AG20443 (cell line): ENCODE results near the gene ANKRD30B.
"Not testable (repeated sequence)": the region's sequence is repeated elsewhere in the genome, so short reads cannot be mapped to it uniquely, and the experiment has no call there.

ENCODE experiments used
- DNase-seq: peaks from one replicate; pipeline ENCODE4 v3.0.0; 2012; ENCODE audit warnings: low spot score, mixed read lengths

Gene ANKRD30B

DNA sequence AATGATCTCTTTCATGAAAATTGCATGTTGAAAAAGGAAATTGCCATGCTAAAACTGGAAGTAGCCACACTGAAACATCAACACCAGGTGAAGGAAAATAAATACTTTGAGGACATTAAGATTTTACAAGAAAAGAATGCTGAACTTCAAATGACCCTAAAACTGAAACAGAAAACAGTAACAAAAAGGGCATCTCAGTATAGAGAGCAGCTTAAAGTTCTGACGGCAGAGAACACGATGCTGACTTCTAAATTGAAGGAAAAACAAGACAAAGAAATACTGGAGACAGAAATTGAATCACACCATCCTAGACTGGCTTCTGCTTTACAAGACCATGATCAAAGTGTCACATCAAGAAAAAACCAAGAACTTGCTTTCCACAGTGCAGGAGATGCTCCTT is 103.6 kb downstream of the ANKRD30B start:
- not testable (repeated sequence) for DNase-seq

DNA sequence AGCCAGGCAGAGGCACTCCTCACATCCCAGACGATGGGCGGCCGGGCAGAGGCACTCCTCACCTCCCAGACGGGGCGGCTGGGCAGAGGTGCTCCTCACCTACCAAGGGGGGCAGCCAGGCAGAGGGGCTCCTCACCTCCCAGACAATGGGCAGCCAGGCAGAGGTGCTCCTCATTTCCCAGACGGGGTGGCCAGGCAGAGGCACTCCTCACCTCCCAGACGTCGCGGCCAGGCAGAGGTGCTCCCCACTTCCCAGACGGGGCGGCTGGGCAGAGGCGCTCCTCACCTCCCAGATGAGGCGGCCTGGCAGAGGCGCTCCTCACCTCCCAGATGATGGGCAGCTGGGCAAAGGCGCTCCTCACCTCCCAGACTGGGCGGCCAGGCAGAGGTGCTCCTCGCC is 107.7 kb downstream of the ANKRD30B start:
- not testable (repeated sequence) for DNase-seq

DNA sequence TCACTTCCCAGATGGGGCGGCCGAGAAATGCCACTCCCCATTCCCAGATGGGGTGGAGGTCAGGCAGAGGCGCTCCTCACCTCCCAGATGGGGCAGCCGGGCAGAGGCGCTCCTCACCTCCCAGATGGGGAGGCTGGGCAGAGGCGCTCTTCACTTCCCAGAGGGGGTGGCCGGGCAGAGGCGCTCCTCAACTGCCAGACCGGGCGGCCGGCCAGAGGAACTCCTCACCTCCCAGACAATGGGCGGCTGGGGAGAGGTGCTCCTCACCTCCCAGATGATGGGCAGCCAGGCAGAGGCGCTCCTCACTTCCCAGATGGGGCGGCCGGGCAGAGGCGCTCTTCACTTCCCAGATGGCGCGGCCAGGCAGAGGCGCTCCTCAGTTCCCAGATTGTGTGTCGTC is 108.3 kb downstream of the ANKRD30B start:
- not testable (repeated sequence) for DNase-seq

DNA sequence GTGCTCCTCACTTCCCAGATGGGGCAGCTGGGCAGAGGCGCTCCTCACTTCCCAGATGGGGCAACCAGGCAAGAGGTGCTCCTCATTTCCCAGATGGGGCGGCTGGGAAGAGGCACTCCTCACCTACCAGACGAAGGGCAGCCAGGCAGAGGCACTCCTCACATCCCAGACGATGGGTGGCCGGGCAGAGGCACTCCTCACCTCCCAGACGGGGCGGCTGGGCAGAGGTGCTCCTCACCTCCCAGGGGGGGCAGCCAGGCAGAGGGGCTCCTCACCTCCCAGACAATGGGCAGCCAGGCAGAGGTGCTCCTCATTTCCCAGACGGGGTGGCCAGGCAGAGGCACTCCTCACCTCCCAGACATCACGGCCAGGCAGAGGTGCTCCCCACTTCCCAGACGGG is 110.5 kb downstream of the ANKRD30B start:
- DNase-seq: not testable (repeated sequence)

DNA sequence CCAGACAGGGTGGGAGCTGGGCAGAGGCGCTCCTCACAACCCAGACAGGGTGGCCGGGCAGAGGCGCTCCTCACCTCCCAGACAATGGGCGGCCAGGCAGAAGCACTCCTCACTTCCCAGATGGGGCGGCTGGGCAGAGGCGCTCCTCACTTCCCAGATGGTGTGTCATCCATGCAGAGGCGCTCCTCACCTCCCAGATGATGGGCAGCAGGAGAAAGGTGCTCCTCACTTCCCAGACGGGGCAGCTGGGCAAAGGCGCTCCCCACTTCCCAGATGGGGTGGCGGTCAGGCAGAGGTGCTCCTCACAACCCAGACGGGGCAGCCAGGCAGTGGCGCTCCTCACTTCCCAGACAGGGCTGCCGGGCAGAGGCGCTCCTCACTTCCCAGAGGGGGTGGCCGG is 112.0 kb downstream of the ANKRD30B start:
- DNase-seq: not testable (repeated sequence)

DNA sequence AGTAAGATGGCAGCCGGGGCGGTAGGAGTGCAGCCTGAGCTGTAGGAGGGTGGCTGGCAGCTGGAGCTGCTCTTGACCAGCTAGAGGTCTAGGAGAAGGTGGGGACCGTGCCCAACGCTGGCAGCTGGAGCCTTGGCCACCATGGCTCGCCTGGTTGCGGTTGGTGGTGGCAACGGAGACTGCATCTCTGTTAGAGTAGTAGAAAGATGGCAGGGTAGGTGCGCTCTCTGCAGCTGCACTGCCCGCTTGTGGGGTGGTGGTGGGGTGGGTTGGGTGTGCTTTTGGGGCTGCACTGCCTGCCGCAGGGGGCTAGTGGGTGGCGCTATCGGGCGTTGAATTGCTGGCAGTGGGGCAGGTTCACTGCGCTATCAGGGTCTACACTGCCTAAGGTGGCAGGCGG is 118.5 kb downstream of the ANKRD30B start:
- DNase-seq: not testable (repeated sequence)

DNA sequence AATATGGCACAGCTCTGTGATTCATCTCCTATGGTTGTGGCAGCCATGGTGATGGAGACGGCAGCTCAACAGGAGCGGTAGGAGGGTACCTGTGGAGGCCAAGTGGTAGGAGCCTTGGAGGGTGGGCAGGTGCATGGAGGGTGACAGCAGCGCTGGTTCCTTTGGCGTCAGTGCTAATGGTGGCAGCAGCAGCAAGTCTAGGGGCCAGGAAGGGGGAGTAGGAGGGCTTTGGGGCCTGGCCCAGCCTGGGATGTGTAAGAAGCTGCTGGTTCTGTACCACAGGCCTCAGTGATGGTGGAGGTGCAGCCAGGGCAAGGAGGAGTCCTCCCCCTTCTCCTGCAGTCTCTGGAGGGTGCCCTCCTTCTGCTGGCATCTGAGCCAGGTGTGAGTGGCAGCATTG is 120.0 kb downstream of the ANKRD30B start:
- DNase-seq: not testable (repeated sequence)

DNA sequence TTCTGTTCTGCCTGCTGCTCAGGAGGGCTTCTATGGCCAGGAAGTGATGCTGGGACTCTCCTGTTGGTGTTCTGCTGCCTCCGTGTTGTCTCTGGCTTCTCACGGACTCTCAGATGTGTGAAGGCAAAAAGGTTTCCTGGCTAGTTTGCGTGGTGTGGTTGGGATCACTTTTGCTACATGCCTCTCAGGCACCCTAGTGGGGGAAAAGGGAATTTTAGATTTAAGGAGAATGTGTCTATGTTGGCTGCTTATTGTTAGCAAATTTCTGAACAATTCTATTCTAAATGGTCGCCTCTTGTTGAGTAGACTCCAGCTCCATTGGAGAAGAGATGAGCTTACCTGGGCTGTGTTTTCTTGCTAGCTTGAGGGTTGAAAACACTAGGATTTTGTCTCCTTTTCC is 120.9 kb downstream of the ANKRD30B start:
- DNase-seq: not testable (repeated sequence)

DNA sequence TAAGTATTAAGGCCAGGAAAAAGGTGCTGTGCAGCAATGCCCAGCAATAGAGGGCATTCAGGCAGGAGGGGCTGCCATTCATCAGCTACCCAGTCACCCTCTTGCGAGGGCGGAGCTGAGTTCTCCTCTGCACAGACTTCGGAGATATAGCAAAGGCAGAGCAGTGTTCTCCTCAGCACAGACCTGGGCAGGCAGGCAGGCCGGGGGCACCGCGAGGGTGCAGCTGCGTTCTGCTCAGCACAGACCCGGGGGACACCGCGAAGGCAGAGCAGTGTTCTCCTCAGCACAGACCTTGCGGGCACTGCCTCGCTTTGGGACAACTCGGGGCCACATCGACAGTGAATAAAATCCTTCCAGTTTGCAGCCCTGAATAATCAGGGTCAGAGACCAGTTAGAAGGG is 130.9 kb downstream of the ANKRD30B start:
- DNase-seq: not testable (repeated sequence)

DNA sequence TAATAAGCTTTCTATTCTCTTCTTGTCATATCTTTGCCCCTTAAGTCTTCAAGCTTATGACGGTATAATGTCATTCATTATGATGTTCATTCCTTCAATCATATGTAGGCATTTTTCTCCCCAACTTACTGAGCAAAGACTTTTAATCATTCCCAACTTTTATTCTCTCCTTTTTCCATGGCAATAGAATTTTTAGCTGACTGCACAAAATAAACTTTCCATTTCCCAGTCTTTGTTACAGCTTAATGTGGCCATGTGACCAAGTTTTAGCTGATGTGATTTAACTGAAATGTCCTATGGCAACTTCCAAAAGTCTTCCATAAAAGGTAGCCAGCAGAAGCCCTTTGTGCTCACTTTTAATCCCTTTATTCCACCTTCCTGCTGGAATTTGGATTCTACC is 152.5 kb downstream of the ANKRD30B start:
- no peak for DNase-seq
